Activated CD8-positive, alpha-beta T cell treated with anti-CD3 and anti-CD28 coated beads for 36 hours (primary cell): ENCODE measurements around the gene SEMA3B. TPM values are rescaled to one million over a fixed set of nuclear protein-coding genes. Genes with fewer than 3 reads are reported as not detected.
"Not testable (repeated sequence)": the region's sequence is repeated elsewhere in the genome, so short reads cannot be mapped to it uniquely, and the experiment has no call there.

ENCODE experiments used
- ATAC-seq: fragments of 200-7000 bp; cut with Tn5 transposase; one replicate; pipeline ENCODE4 v1.10.0; 2021; ENCODE audit warnings: mild to moderate bottlenecking, moderate library complexity
- CTCF ChIA-PET: fragments of 350-600 bp; sonication (Branson Sonifier 250); formaldehyde crosslinking; loops from one replicate; lab custom pipeline; 2021; ENCODE audit warnings: antibody characterized with exemption; lab: Charles Lee
- POLR2A ChIA-PET: fragments of 350-600 bp; sonication (Branson Sonifier 250); formaldehyde crosslinking; loops from one replicate; lab custom pipeline; 2021; ENCODE audit warnings: antibody characterized with exemption; lab: Charles Lee
- DNase-seq: peaks from one replicate; pipeline ENCODE4 v3.0.0-alpha.2; 2020
- H3K27ac Mint-ChIP-seq: one replicate; pipeline ENCODE4 v1.8.0; 2021; ENCODE audit warnings: mild to moderate bottlenecking, mixed read lengths
- H3K27me3 Mint-ChIP-seq: one replicate; pipeline ENCODE4 v1.8.0; 2021; ENCODE audit warnings: mixed read lengths
- H3K36me3 Mint-ChIP-seq: one replicate; pipeline ENCODE4 v1.8.0; 2021; ENCODE audit warnings: low read depth, mixed read lengths
- H3K4me1 Mint-ChIP-seq: one replicate; pipeline ENCODE4 v1.8.0; 2021; ENCODE audit warnings: low read depth, mixed read lengths
- H3K4me3 Mint-ChIP-seq: one replicate; pipeline ENCODE4 v1.8.0; 2021; ENCODE audit warnings: mild to moderate bottlenecking, moderate library complexity, mixed read lengths
- H3K9me3 Mint-ChIP-seq: one replicate; pipeline ENCODE4 v1.8.0; 2021; ENCODE audit warnings: mixed read lengths
- CTCF ChIP-seq: fragments of 200-600 bp; IDR thresholded peaks from one replicate; pipeline ENCODE4 v1.8.0; 2022; ENCODE audit warnings: antibody characterized with exemption, mild to moderate bottlenecking
- intact Hi-C: fragments of 100-400 bp; cut with micrococcal nuclease; formaldehyde crosslinking; loops from one replicate; pipeline ENCODE4 v1.10.0; 2022
- total RNA-seq, 2 experiments: library from RNA; stranded (reverse); gene quantifications; one replicate each; pipeline ENCODE4 v1.2.3, GENCODE V29; 2021

The SEMA3B gene
- total RNA-seq, 2 experiments from 2014 or later = 1.6 to 2.3 TPM

GRCh38 chr3:50279255-50280016, 10.5 kb downstream of the SEMA3B start:
- Mint-ChIP-seq H3K36me3 (no peaks in the 10 kb centered on the region), H3K27me3 (peaks cover 21% of the 10 kb centered on the region), H3K9me3 (no peaks in the 10 kb centered on the region), H3K4me1 (peaks cover 15% of the 10 kb centered on the region), H3K27ac (no peak overlapping the region), H3K4me3 (no peak overlapping the region)
- no peak for TF ChIP-seq CTCF
- ATAC-seq = no peak
- DNase-seq = no peak
- ChIA-PET POLR2A (interaction anchor here (1.0 to 9.6 kb wide), 4 partner anchors 11 to 48 kb away, joined by 3 to 98 read pairs (median 6); partner anchors contain the start of genes HYAL3, IFRD2 and NAA80), CTCF (interaction anchor here (1.0 to 2.1 kb wide), 5 partner anchors 20 to 86 kb away, joined by 3 to 6 read pairs (median 4); partner anchors contain the start of genes HYAL3 and NAA80)
- intact Hi-C loops = loop anchor here (2.0 kb wide), 1 partner anchor 87 kb away; no protein-coding TSS in a partner anchor

GRCh38 chr3:50284121-50284520, 15.2 kb downstream of the SEMA3B start:
- H3K4me1 Mint-ChIP-seq, H3K4me3 Mint-ChIP-seq, DNase-seq, intact Hi-C loops, H3K9me3 Mint-ChIP-seq, ATAC-seq, H3K27ac Mint-ChIP-seq, H3K27me3 Mint-ChIP-seq: not testable (repeated sequence)
- ChIA-PET CTCF (interaction anchor here (1.0 to 1.8 kb wide), 3 partner anchors 9 to 32 kb away, joined by 3 to 8 read pairs (median 5); no protein-coding TSS in a partner anchor), POLR2A (interaction anchor here (0.8 to 1.8 kb wide), 6 partner anchors 8 to 53 kb away, joined by 3 to 9 read pairs (median 4); partner anchors contain the start of genes IFRD2 and TUSC2)
- peaks cover 18% of the 10 kb centered on the region for H3K36me3 Mint-ChIP-seq

GRCh38 chr3:50286322-50287227, 17.6 kb downstream of the SEMA3B start:
- no peak for TF ChIP-seq CTCF
- DNase-seq (no peak), ATAC-seq (no peak)
- ChIA-PET POLR2A (interaction anchor here (0.8 to 8.2 kb wide), 2 partner anchors 8 to 52 kb away, joined by 4 to 98 read pairs; partner anchors contain the start of gene LSMEM2), CTCF (interaction anchor here (1.3 to 3.6 kb wide), 3 partner anchors 12 to 40 kb away, joined by 3 to 13 read pairs (median 7); no protein-coding TSS in a partner anchor)
- Mint-ChIP-seq H3K4me1 (peaks cover 8% of the 10 kb centered on the region), H3K9me3 (no peaks in the 10 kb centered on the region), H3K27me3 (no peaks in the 10 kb centered on the region), H3K27ac (no peak overlapping the region), H3K36me3 (peaks cover 37% of the 10 kb centered on the region), H3K4me3 (no peak overlapping the region)
- intact Hi-C loops = no loop called here

GRCh38 chr3:50287262-50287661, 18.3 kb downstream of the SEMA3B start:
- ChIA-PET POLR2A (interaction anchor here (1.0 to 8.2 kb wide), 4 partner anchors 9 to 19 kb away, joined by 3 to 98 read pairs (median 6); partner anchors contain the start of gene LSMEM2), CTCF (interaction anchor here (1.3 to 3.6 kb wide), 3 partner anchors 12 to 40 kb away, joined by 3 to 13 read pairs (median 7); no protein-coding TSS in a partner anchor)
- peaks cover 37% of the 10 kb centered on the region for H3K36me3 Mint-ChIP-seq
- no peak overlapping the region for H3K4me3 Mint-ChIP-seq
- no peak for TF ChIP-seq CTCF
- no peak overlapping the region for H3K27ac Mint-ChIP-seq
- H3K4me1 Mint-ChIP-seq = peaks cover 8% of the 10 kb centered on the region
- ATAC-seq (no peak), DNase-seq (no peak)
- no peaks in the 10 kb centered on the region for H3K9me3 Mint-ChIP-seq
- intact Hi-C loops = no loop called here
- no peaks in the 10 kb centered on the region for H3K27me3 Mint-ChIP-seq
